Loucy (cell line): ENCODE results near the gene TUB.

Experiments
- H2AFZ ChIP-seq: fragments of 200-600 bp; sonication (generic); 2 replicates; pipeline ENCODE4 v1.6.0; 2016; ENCODE audit warnings: antibody characterized with exemption, mild to moderate bottlenecking, low read length, moderate library complexity
- H3F3A ChIP-seq: fragments of 200-600 bp; 2 replicates; pipeline ENCODE4 v1.6.0; 2016; ENCODE audit warnings: antibody characterized with exemption, low read depth, mild to moderate bottlenecking
- H3K27me3 ChIP-seq: fragments of 200-600 bp; sonication (generic); 2 replicates; pipeline ENCODE4 v1.6.1; 2014; ENCODE audit warnings: low read length, mild to moderate bottlenecking; ENCODE audit not compliant: insufficient read depth, poor library complexity, severe bottlenecking
- H3K36me3 ChIP-seq: fragments of 200-600 bp; sonication (generic); 2 replicates; pipeline ENCODE4 v1.6.1; 2016; ENCODE audit warnings: low read length; ENCODE audit not compliant: insufficient read depth
- H3K4me1 ChIP-seq: fragments of 200-600 bp; sonication (generic); 2 replicates; pipeline ENCODE4 v1.5.1; 2014; ENCODE audit warnings: low read length, mild to moderate bottlenecking; ENCODE audit not compliant: insufficient read depth, poor library complexity, severe bottlenecking
- H3K4me2 ChIP-seq: fragments of 200-600 bp; sonication (generic); 2 replicates; pipeline ENCODE4 v1.6.0; 2014; ENCODE audit warnings: antibody characterized with exemption, low read length, low read depth, mild to moderate bottlenecking; ENCODE audit not compliant: poor library complexity, severe bottlenecking
- H3K4me3 ChIP-seq: fragments of 200-600 bp; sonication (generic); 2 replicates; pipeline ENCODE4 v1.5.1; 2014; ENCODE audit warnings: low read length, mild to moderate bottlenecking, mixed read lengths; ENCODE audit not compliant: poor library complexity, severe bottlenecking
- H3K79me2 ChIP-seq: fragments of 200-600 bp; sonication (generic); 2 replicates; pipeline ENCODE4 v1.6.1; 2014; ENCODE audit warnings: low read length; ENCODE audit not compliant: insufficient read depth
- H3K9ac ChIP-seq: fragments of 200-600 bp; sonication (generic); 2 replicates; pipeline ENCODE4 v1.6.0; 2014; ENCODE audit warnings: mild to moderate bottlenecking, low read depth, low read length, moderate library complexity; ENCODE audit not compliant: poor library complexity, severe bottlenecking
- H3K9me2 ChIP-seq: fragments of 200-600 bp; sonication (generic); replicated peaks from 2 replicates; pipeline ENCODE4 v1.6.1; 2016; ENCODE audit warnings: low read depth, low read length, mixed read lengths
- H3K9me3 ChIP-seq: fragments of 200-600 bp; sonication (generic); 2 replicates; pipeline ENCODE4 v1.6.1; 2014; ENCODE audit warnings: mild to moderate bottlenecking, antibody characterized with exemption, low read length, low read depth; ENCODE audit not compliant: insufficient read depth
- H4K20me1 ChIP-seq: fragments of 200-600 bp; sonication (generic); 2 replicates; pipeline ENCODE4 v1.6.0; 2014; ENCODE audit warnings: antibody characterized with exemption, low read length, mild to moderate bottlenecking; ENCODE audit not compliant: insufficient read depth, poor library complexity, severe bottlenecking
- CTCF ChIP-seq: fragments of 200-600 bp; sonication (generic); conservative IDR thresholded peaks from 2 replicates; pipeline ENCODE4 v1.5.1; 2014; ENCODE audit warnings: mild to moderate bottlenecking, antibody characterized with exemption, low read length
- EZH2phosphoT487 ChIP-seq: fragments of 200-600 bp; IDR thresholded peaks from 2 replicates; pipeline ENCODE4 v1.6.1; 2018; ENCODE audit warnings: antibody characterized with exemption, mild to moderate bottlenecking, moderate library complexity, borderline replicate concordance

The TUB gene

DNA sequence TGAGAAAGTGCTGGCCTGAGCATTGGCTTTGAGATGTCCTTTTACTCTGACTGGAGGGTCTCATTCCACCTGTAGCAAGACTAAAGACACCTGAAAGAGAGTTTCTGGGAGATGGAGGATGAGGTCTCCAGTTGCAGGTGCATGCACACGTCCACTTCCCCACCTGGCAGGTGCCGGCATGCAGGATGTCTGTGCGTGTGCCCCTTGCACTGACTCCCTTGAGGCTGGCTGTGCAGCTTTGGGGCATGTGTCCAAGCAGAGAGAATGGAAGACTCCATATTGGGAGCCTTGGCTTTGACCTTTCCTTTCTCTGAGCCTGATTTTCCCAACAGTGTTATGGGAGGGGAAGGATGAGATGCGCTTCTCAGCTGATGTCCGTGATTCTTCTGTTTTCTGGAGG is 44.0 kb upstream of the TUB start:
- no peak overlapping the region for H3K4me2 ChIP-seq
- no peaks in the 10 kb centered on the region for H3K27me3 ChIP-seq
- H4K20me1 ChIP-seq: no peaks in the 10 kb centered on the region
- no peaks in the 10 kb centered on the region for H3K9me3 ChIP-seq
- no peaks in the 10 kb centered on the region for H3K79me2 ChIP-seq
- no peaks in the 10 kb centered on the region for H3K36me3 ChIP-seq
- no peak for TF ChIP-seq CTCF
- H3F3A ChIP-seq: no peaks in the 10 kb centered on the region
- H3K4me1 ChIP-seq: peaks cover 6% of the 10 kb centered on the region
- no peak overlapping the region for H3K9ac ChIP-seq
- no peak overlapping the region for H3K4me3 ChIP-seq
- H3K9me2 ChIP-seq: no peaks in the 10 kb centered on the region
- H2AFZ ChIP-seq: no peak overlapping the region

GRCh38 chr11:8038393-8038792 is 42.6 kb upstream of the TUB start:
- no peaks in the 10 kb centered on the region for H3K9me2 ChIP-seq
- H3K27me3 ChIP-seq: no peaks in the 10 kb centered on the region
- no peaks in the 10 kb centered on the region for H3K36me3 ChIP-seq
- no peaks in the 10 kb centered on the region for H3K9me3 ChIP-seq
- H3K4me1 ChIP-seq: peaks cover 2% of the 10 kb centered on the region
- H3F3A ChIP-seq: no peaks in the 10 kb centered on the region
- no peak overlapping the region for H3K9ac ChIP-seq
- H3K4me3 ChIP-seq: no peak overlapping the region
- no peaks in the 10 kb centered on the region for H4K20me1 ChIP-seq
- H2AFZ ChIP-seq: no peak overlapping the region
- no peaks in the 10 kb centered on the region for H3K79me2 ChIP-seq
- no peak overlapping the region for H3K4me2 ChIP-seq
- TF ChIP-seq CTCF (no peak), EZH2phosphoT487 (no peak)

DNA sequence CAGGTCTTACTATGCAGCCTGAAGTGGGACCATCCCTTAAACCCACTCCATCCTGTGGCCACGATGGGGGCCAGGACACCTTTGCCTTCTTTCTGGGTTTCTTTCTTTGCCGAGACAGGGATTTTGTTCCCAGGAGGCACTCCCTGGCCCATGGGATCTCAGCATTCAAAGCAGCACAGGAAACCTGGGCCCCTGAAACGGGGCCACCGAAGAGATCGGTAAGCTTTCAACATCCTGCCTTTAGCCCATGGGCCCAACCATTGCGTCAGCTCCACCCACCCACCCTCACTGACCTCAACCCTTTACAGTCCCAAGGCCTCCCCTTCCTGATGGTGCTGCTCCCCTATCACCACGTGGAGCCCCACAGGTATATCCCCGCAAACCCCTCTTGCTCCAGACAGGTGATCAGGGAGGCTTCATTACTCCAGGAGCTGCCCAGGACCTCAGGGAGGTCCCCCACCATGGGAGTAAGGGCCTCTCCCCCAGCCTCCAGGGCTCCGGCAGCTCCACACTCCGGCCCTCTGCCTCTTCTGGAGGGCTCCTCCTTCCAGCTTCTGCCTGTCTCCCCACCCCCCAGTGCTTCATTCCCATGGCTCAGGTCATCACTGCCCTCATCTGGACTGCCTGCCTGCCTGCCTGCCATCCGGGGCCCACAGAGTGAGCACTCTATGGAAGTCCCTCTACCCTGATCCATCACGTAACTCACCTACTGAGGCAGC is 42.0 kb upstream of the TUB start:
- no peaks in the 10 kb centered on the region for H3K79me2 ChIP-seq
- no peaks in the 10 kb centered on the region for H4K20me1 ChIP-seq
- H3K9ac ChIP-seq: no peak overlapping the region
- no peak overlapping the region for H2AFZ ChIP-seq
- H3K36me3 ChIP-seq: no peaks in the 10 kb centered on the region
- TF ChIP-seq EZH2phosphoT487: no peak
- TF ChIP-seq CTCF: no peak
- H3K9me2 ChIP-seq: no peaks in the 10 kb centered on the region
- H3K4me1 ChIP-seq: no peaks in the 10 kb centered on the region
- H3K27me3 ChIP-seq: no peaks in the 10 kb centered on the region
- no peak overlapping the region for H3K4me2 ChIP-seq
- no peak overlapping the region for H3K4me3 ChIP-seq
- H3F3A ChIP-seq: no peaks in the 10 kb centered on the region
- H3K9me3 ChIP-seq: no peaks in the 10 kb centered on the region
